Kidney epithelial cell (primary cell): Measurements from ENCODE around the gene FBN1. TPM values are rescaled to one million over a fixed set of nuclear protein-coding genes. Genes with fewer than 3 reads are reported as not detected.
A peak's percentile ranks its signal among the peaks of the same experiment; 100 is the strongest.

ENCODE experiments used
- DNase-seq: peaks from one replicate; pipeline ENCODE4 v3.0.0-alpha.2; 2010; ENCODE audit warnings: low read depth
- H3K27me3 ChIP-seq: 2 replicates; pipeline ENCODE4 v1.6.0; 2011; ENCODE audit warnings: low read length; ENCODE audit not compliant: control insufficient read depth, insufficient read depth
- H3K36me3 ChIP-seq: 2 replicates; pipeline ENCODE4 v1.5.1; 2011; ENCODE audit warnings: low read length; ENCODE audit not compliant: control insufficient read depth, insufficient read depth
- H3K4me3 ChIP-seq: 2 replicates; pipeline ENCODE4 v1.5.1; 2011; ENCODE audit warnings: low read depth, mild to moderate bottlenecking, control low read depth, low read length
- CTCF ChIP-seq: IDR thresholded peaks from 2 replicates; pipeline ENCODE4 v1.5.1; 2011; ENCODE audit warnings: mild to moderate bottlenecking, moderate library complexity, low read length, control low read depth, inconsistent platforms; ENCODE audit not compliant: insufficient read depth, poor library complexity, severe bottlenecking
- total RNA-seq: library from RNA; depleted of rRNA; stranded (reverse); fragments of >200 nt; gene quantifications from 2 replicates; pipeline ENCODE4 v1.2.3, GENCODE V29; 2015

FBN1 gene
- total RNA-seq, 1 donor from 2014 or later = 35.9 TPM

- no peak overlapping the region for H3K4me3 ChIP-seq
- TF ChIP-seq CTCF = no peak
- H3K36me3 ChIP-seq = no peaks in the 10 kb centered on the region
- H3K27me3 ChIP-seq = no peaks in the 10 kb centered on the region
- no peak for DNase-seq
These were observed 85.0 kb downstream of the FBN1 start for GRCh38 chr15:48560321-48561051.

- no peaks in the 10 kb centered on the region for H3K27me3 ChIP-seq
- H3K4me3 ChIP-seq = no peak overlapping the region
- peak; percentile 21 for DNase-seq
- no peak for TF ChIP-seq CTCF
- no peaks in the 10 kb centered on the region for H3K36me3 ChIP-seq
These were observed 86.2 kb downstream of the FBN1 start for GRCh38 chr15:48559285-48559684.

GRCh38 chr15:48558226-48558625 lies 87.3 kb downstream of the FBN1 start:
- DNase-seq = no peak
- TF ChIP-seq CTCF = no peak
- Histone ChIP-seq H3K36me3 (no peaks in the 10 kb centered on the region), H3K4me3 (no peak overlapping the region), H3K27me3 (no peaks in the 10 kb centered on the region)

GRCh38 chr15:48557335-48557734 lies 88.2 kb downstream of the FBN1 start:
- TF ChIP-seq CTCF = no peak
- no peak for DNase-seq
- Histone ChIP-seq H3K36me3 (no peaks in the 10 kb centered on the region), H3K4me3 (no peak overlapping the region), H3K27me3 (no peaks in the 10 kb centered on the region)

- H3K27me3 ChIP-seq = no peaks in the 10 kb centered on the region
- H3K4me3 ChIP-seq = no peak overlapping the region
- TF ChIP-seq CTCF = no peak
- no peaks in the 10 kb centered on the region for H3K36me3 ChIP-seq
- no peak for DNase-seq
These were observed 89.2 kb downstream of the FBN1 start for GRCh38 chr15:48556159-48556897.
